HL-60 (cell line): ENCODE results near the gene SLC25A15.

Source experiments
- DNase-seq, 2 experiments: peaks; one replicate each; pipeline ENCODE4 v3.0.0-alpha.2; 2010 to 2020; ENCODE audit warnings: low read depth in 1 of 2, low spot score in 1 of 2
- H3K27ac ChIP-seq: fragments of 250-450 bp; sonication (Bioruptor Pico); replicated peaks from 2 replicates; pipeline ENCODE4 v1.5.1; 2020; ENCODE audit warnings: mild to moderate bottlenecking, moderate library complexity
- H3K27me3 ChIP-seq: fragments of 250-450 bp; sonication (Bioruptor Pico); 2 replicates; pipeline ENCODE4 v1.5.1; 2021; ENCODE audit warnings: mild to moderate bottlenecking, moderate library complexity; ENCODE audit not compliant: insufficient read depth, poor library complexity, severe bottlenecking
- H3K4me3 ChIP-seq: replicated peaks from 2 replicates; pipeline ENCODE4 v1.5.1; 2011; ENCODE audit warnings: mild to moderate bottlenecking, control low read depth, low read length; ENCODE audit not compliant: insufficient read depth
- GABPA ChIP-seq: IDR thresholded peaks from 2 replicates; pipeline ENCODE4 v1.6.1; 2012; ENCODE audit warnings: low read depth
- POLR2AphosphoS5 ChIP-seq: IDR thresholded peaks from 2 replicates; pipeline ENCODE4 v1.6.1; 2012; ENCODE audit warnings: low read depth
- SPI1 ChIP-seq: IDR thresholded peaks from 2 replicates; pipeline ENCODE4 v1.6.1; 2012; ENCODE audit warnings: low read depth, mild to moderate bottlenecking, borderline replicate concordance
- TF ChIP-seq, protein P1 (sequence below): IDR thresholded peaks from one replicate; pipeline ENCODE4 v1.5.1; 2011; ENCODE audit warnings: low read length, control low read depth, inconsistent platforms; ENCODE audit not compliant: insufficient read depth
- TF ChIP-seq, protein P2 (sequence below): IDR thresholded peaks from 2 replicates; pipeline ENCODE4 v1.6.1; 2012; ENCODE audit warnings: low read depth; ENCODE audit not compliant: insufficient replicate concordance

SLC25A15 gene

DNA sequence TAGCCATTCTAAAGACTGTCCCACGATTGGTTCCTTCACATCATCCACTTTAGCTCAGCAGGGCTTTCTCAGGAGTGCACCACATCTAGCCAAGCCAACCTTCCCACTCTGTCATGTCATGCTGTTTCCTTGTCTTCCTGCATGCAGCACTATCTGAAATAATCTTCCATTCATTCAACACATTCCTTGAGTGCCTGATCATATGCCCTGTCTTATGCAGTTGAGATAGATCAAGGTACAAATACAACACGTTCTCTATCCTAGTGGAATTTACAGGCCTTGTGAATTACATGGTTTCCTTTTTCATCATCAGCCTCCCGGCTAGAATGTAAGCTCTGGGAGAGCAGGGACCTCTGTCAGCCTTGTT, 11.6 kb upstream of the SLC25A15 start:
- Histone ChIP-seq H3K27me3 (no peaks in the 10 kb centered on the region), H3K27ac (no peak overlapping the region), H3K4me3 (no peak overlapping the region)
- DNase-seq, result no peak
- TF ChIP-seq POLR2AphosphoS5 (no peak), SPI1 (no peak), GABPA (no peak)
- TF ChIP-seq, protein P1, sequence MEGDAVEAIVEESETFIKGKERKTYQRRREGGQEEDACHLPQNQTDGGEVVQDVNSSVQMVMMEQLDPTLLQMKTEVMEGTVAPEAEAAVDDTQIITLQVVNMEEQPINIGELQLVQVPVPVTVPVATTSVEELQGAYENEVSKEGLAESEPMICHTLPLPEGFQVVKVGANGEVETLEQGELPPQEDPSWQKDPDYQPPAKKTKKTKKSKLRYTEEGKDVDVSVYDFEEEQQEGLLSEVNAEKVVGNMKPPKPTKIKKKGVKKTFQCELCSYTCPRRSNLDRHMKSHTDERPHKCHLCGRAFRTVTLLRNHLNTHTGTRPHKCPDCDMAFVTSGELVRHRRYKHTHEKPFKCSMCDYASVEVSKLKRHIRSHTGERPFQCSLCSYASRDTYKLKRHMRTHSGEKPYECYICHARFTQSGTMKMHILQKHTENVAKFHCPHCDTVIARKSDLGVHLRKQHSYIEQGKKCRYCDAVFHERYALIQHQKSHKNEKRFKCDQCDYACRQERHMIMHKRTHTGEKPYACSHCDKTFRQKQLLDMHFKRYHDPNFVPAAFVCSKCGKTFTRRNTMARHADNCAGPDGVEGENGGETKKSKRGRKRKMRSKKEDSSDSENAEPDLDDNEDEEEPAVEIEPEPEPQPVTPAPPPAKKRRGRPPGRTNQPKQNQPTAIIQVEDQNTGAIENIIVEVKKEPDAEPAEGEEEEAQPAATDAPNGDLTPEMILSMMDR, result no peak
- TF ChIP-seq, protein P2, sequence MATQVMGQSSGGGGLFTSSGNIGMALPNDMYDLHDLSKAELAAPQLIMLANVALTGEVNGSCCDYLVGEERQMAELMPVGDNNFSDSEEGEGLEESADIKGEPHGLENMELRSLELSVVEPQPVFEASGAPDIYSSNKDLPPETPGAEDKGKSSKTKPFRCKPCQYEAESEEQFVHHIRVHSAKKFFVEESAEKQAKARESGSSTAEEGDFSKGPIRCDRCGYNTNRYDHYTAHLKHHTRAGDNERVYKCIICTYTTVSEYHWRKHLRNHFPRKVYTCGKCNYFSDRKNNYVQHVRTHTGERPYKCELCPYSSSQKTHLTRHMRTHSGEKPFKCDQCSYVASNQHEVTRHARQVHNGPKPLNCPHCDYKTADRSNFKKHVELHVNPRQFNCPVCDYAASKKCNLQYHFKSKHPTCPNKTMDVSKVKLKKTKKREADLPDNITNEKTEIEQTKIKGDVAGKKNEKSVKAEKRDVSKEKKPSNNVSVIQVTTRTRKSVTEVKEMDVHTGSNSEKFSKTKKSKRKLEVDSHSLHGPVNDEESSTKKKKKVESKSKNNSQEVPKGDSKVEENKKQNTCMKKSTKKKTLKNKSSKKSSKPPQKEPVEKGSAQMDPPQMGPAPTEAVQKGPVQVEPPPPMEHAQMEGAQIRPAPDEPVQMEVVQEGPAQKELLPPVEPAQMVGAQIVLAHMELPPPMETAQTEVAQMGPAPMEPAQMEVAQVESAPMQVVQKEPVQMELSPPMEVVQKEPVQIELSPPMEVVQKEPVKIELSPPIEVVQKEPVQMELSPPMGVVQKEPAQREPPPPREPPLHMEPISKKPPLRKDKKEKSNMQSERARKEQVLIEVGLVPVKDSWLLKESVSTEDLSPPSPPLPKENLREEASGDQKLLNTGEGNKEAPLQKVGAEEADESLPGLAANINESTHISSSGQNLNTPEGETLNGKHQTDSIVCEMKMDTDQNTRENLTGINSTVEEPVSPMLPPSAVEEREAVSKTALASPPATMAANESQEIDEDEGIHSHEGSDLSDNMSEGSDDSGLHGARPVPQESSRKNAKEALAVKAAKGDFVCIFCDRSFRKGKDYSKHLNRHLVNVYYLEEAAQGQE, result no peak

DNA sequence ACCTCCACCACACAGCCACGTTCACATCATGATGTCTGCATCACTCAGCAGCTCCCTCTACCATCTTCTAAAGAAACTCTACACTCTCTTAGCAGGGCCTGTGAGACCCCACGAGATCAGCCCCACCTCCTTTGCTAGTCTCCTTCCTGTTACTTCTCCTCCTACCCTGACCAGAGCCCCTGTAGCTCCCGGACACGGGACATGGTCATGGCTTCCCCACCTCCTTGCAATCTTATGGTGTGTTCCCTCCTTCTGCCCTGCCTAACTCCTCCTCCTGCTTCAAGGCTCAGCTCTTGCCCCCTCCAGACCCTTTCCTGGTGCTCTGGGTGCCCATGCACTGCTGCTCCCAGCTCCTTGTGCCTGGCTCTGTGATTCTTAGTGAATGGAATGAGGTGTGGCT, 10.4 kb upstream of the SLC25A15 start:
- TF ChIP-seq SPI1 (no peak), POLR2AphosphoS5 (no peak)
- TF ChIP-seq, protein P1, result no peak
- TF ChIP-seq, protein P2, result no peak
- Histone ChIP-seq H3K27me3 (no peaks in the 10 kb centered on the region), H3K27ac (no peak overlapping the region), H3K4me3 (no peak overlapping the region)
- no peak for DNase-seq

DNA sequence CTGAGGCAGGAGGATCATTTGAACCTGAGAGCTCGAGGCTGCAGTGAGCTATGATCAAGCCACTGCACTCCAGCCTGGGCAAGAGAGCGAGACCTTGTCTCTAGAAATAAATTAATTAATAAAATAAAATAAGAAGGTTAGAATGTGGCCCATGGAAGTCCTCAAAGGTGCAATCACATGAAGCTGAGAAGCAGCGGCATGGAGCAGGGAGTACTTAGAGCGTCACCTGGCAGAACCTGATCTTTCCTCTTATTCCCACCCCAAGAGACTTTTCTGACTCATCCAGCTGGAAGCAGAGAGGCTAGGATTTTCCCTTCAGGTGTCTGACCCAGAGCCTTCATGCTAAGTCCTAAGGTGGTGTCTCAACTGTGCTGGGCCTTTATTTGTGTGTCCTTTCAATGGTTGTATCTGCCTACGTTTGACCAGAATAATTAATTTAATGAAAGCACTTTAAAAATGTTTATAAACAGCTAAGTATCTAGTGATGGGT, 9.6 kb upstream of the SLC25A15 start:
- H3K27ac ChIP-seq, result no peak overlapping the region
- DNase-seq, result no peak
- H3K27me3 ChIP-seq, result no peaks in the 10 kb centered on the region
- TF ChIP-seq SPI1, result no peak
- no peak for TF ChIP-seq GABPA
- TF ChIP-seq, protein P1, result no peak
- TF ChIP-seq, protein P2, result no peak
- no peak for TF ChIP-seq POLR2AphosphoS5
- H3K4me3 ChIP-seq, result no peak overlapping the region
